K562 (cell line): ENCODE measurements around the gene TACR1. TPM values are rescaled to one million over a fixed set of nuclear protein-coding genes. Genes with fewer than 3 reads are reported as not detected.

Experiments used
- ATAC-seq: fragments of 200-7000 bp; cut with Tn5 transposase; 3 replicates; pipeline ENCODE4 v1.9.1; 2020; ENCODE audit warnings: moderate library complexity
- BruUV-seq: library from RNA; stranded (reverse); fragments of 400-500 nt; replicated peaks from 2 replicates; lab custom pipeline; 2021; lab: Mats Ljungman, UMichigan
- CTCF ChIA-PET: fragments of 300-600 bp; formaldehyde crosslinking; extraction: SDS; loops from one replicate; lab custom pipeline; 2021; ENCODE audit warnings: low intra/inter-chr PET ratio; lab: Yijun Ruan, JAX
- POLR2A ChIA-PET: fragments of 300-600, 350-650 bp; sonication (Branson Sonifier 250); formaldehyde crosslinking; extraction: SDS; loops from one replicate; lab custom pipeline; 2021; ENCODE audit warnings: antibody characterized with exemption, inconsistent platforms; lab: Yijun Ruan, JAX
- DNase-seq, 4 experiments: peaks; one replicate each; pipeline versions ENCODE4 v3.0.0 to v3.0.0-alpha.2; 2011 to 2018; ENCODE audit warnings: low spot score in 3 of 4, mixed read lengths in 3 of 4; ENCODE audit errors: extremely low read depth in 1 of 4
- FAIRE-seq: peaks from 2 replicates; lab custom pipeline; 2011; peaks lifted over from hg19 to GRCh38; lab: Jason Lieb, UNC
- H2AFZ ChIP-seq: 2 replicates; pipeline ENCODE4 v1.6.0; 2011; ENCODE audit warnings: low read depth, low read length, control low read depth, inconsistent platforms
- H3K27ac ChIP-seq: fragments of 200-600 bp; 3 replicates; pipeline ENCODE4 v1.8.0; 2011; ENCODE audit warnings: low read depth, mild to moderate bottlenecking, control low read depth, inconsistent platforms, low read length, moderate library complexity, mixed read lengths; ENCODE audit errors: extremely low read depth
- H3K27me3 ChIP-seq, 2 experiments: fragments of 300-600 bp in 1 of 2; 2 replicates in 1 of 2; 3 replicates in 1 of 2; pipeline versions ENCODE4 v1.6.0 to v1.8.0; 2011; ENCODE audit warnings: inconsistent platforms in 2 of 2, low read length in 2 of 2, mild to moderate bottlenecking in 1 of 2, mixed read lengths in 1 of 2, moderate library complexity in 1 of 2; ENCODE audit not compliant: control insufficient read depth in 2 of 2, insufficient read depth in 2 of 2
- H3K36me3 ChIP-seq: fragments of 300-600 bp; 3 replicates; pipeline ENCODE4 v1.8.0; 2011; ENCODE audit warnings: mild to moderate bottlenecking, low read length, inconsistent platforms; ENCODE audit not compliant: control insufficient read depth, insufficient read depth
- H3K4me1 ChIP-seq, 2 experiments: fragments of 200-600 bp in 1 of 2; replicated peaks in 1 of 2; 2 replicates in 1 of 2; 3 replicates in 1 of 2; pipeline versions ENCODE4 v1.5.1 to v1.8.0; 2011; ENCODE audit warnings: inconsistent platforms in 2 of 2, low read length in 2 of 2, mild to moderate bottlenecking in 1 of 2, mixed read lengths in 1 of 2, moderate library complexity in 1 of 2; ENCODE audit not compliant: control insufficient read depth in 2 of 2, insufficient read depth in 2 of 2
- H3K4me2 ChIP-seq: 2 replicates; pipeline ENCODE4 v1.6.1; 2011; ENCODE audit warnings: low read length, control low read depth, inconsistent platforms, mixed read lengths; ENCODE audit not compliant: insufficient read depth
- H3K4me3 ChIP-seq: fragments of 200-600 bp; sonication (generic), shearing (Covaris generic); 2 replicates; pipeline ENCODE4 v1.5.1; 2016; ENCODE audit warnings: control low read depth, inconsistent platforms
- H3K79me2 ChIP-seq: fragments of 200-600 bp; 3 replicates; pipeline ENCODE4 v1.8.0; 2011; ENCODE audit warnings: low read length, inconsistent platforms; ENCODE audit not compliant: control insufficient read depth, insufficient read depth
- H3K9ac ChIP-seq, 2 experiments: 2 replicates each; pipeline versions ENCODE4 v1.6.0 to v1.6.1; 2011; ENCODE audit warnings: low read depth in 2 of 2, low read length in 2 of 2, control low read depth in 1 of 2, inconsistent platforms in 1 of 2, mild to moderate bottlenecking in 1 of 2, mixed read lengths in 1 of 2; ENCODE audit not compliant: insufficient read depth in 1 of 2
- H3K9me1 ChIP-seq: one replicate; pipeline ENCODE4 v1.6.0; 2011; ENCODE audit warnings: inconsistent platforms, mild to moderate bottlenecking, low read length, moderate library complexity; ENCODE audit not compliant: control insufficient read depth, insufficient read depth
- H3K9me3 ChIP-seq: replicated peaks from 2 replicates; pipeline ENCODE4 v1.5.1; 2011; ENCODE audit warnings: low read depth, low read length, inconsistent platforms; ENCODE audit not compliant: control insufficient read depth, insufficient read depth
- H4K20me1 ChIP-seq: replicated peaks from 2 replicates; pipeline ENCODE4 v1.6.1; 2011; ENCODE audit warnings: low read length, inconsistent platforms, mixed read lengths; ENCODE audit not compliant: control insufficient read depth, insufficient read depth
- CHD7 ChIP-seq: fragments of 200-600 bp; sonication (generic); IDR thresholded peaks from one replicate; pipeline ENCODE4 v1.6.1; 2012; ENCODE audit warnings: mild to moderate bottlenecking, low read depth, low read length, inconsistent platforms
- EGR1 ChIP-seq: fragments of 450-650 bp; conservative IDR thresholded peaks from 2 replicates; pipeline ENCODE4 v1.6.1; 2017; ENCODE audit warnings: mild to moderate bottlenecking
- MEIS2 ChIP-seq: fragments of 450-650 bp; IDR thresholded peaks from 2 replicates; pipeline ENCODE4 v1.6.1; 2014; ENCODE audit warnings: mild to moderate bottlenecking; ENCODE audit not compliant: partially characterized antibody
- RBM22 ChIP-seq: fragments of 200-400 bp; formaldehyde crosslinking; IDR thresholded peaks from 2 replicates; pipeline ENCODE4 v1.6.1; 2018; ENCODE audit warnings: low read length, low read depth; ENCODE audit not compliant: poor library complexity, severe bottlenecking
- RBM25 ChIP-seq: fragments of 200-400 bp; formaldehyde crosslinking; IDR thresholded peaks from 2 replicates; pipeline ENCODE4 v1.6.1; 2018; ENCODE audit warnings: low read length, low read depth, moderate library complexity; ENCODE audit not compliant: severe bottlenecking
- SREBF2 ChIP-seq: sonication (generic); formaldehyde crosslinking; IDR thresholded peaks from 2 replicates; pipeline ENCODE4 v1.4.0; 2020; ENCODE audit warnings: mild to moderate bottlenecking, missing genetic modification reagents
- TCF7 ChIP-seq: sonication (generic); IDR thresholded peaks from 2 replicates; pipeline ENCODE4 v1.6.1; 2016; ENCODE audit warnings: antibody characterized with exemption, borderline replicate concordance
- TGIF2 ChIP-seq: sonication (generic); formaldehyde crosslinking; IDR thresholded peaks from 2 replicates; pipeline ENCODE4 v1.8.1; 2022; ENCODE audit warnings: mild to moderate bottlenecking, missing genetic modification reagents, moderate library complexity
- WHSC1 ChIP-seq: IDR thresholded peaks from one replicate; pipeline ENCODE4 v1.6.1; 2012; ENCODE audit warnings: low read length, control low read depth, inconsistent platforms
- ZBTB7A ChIP-seq: IDR thresholded peaks from 2 replicates; pipeline ENCODE4 v1.6.1; 2011; ENCODE audit warnings: low read depth, mild to moderate bottlenecking, low read length, moderate library complexity, borderline replicate concordance; ENCODE audit not compliant: control insufficient read depth
- ZNF780A ChIP-seq: fragments of 250-450 bp; sonication (Bioruptor Pico); IDR thresholded peaks from 2 replicates; pipeline ENCODE4 v1.5.0; 2021; ENCODE audit warnings: mild to moderate bottlenecking
- WGBS: fragments of 100-300 bp; shearing (Covaris generic); methylation state at CpG from one replicate; pipeline ENCODE4 v1.1.6; 2016; ENCODE audit warnings: low coverage, mixed read lengths; ENCODE audit not compliant: insufficient coverage; ENCODE audit errors: missing lambda C conversion rate; 5-methylcytosine and 5-hydroxymethylcytosine counted together
- in situ Hi-C: fragments of 300-500 bp; cut with MboI; formaldehyde crosslinking; loops from 4 replicates; pipeline ENCODE4 v1.15.0; 2018; ENCODE audit warnings: inconsistent platforms, mixed read lengths
- intact Hi-C: fragments of 100-400 bp; cut with micrococcal nuclease; formaldehyde crosslinking; loops from 2 replicates; pipeline ENCODE4 v1.14.2; 2022
- polyA plus RNA-seq, 8 experiments: library from polyadenylated mRNA; depleted of rRNA in 4 of 8; stranded (reverse) in 5 of 8; unstranded in 3 of 8; fragments of >200 nt; fragmentation: Nextera tagmentation in 2 of 8; fragmentation: Illumina TruSeq in 1 of 8; extraction: Ambion mirVana in 2 of 8; extraction: Trizol in 1 of 8; gene quantifications; 2 replicates each; pipeline versions ENCODE4 v1.2.1 to v1.2.3, GENCODE V29; 2011 to 2014; ENCODE audit warnings: inconsistent platforms in 1 of 8, missing spikeins in 1 of 8
- total RNA-seq, 7 experiments: library from RNA; depleted of rRNA in 6 of 7; stranded (reverse); fragments of >200 nt in 6 of 7; fragmentation: Illumina TruSeq in 2 of 7; extraction: Trizol in 2 of 7; gene quantifications; 2 replicates each; pipeline versions ENCODE4 v1.2.1 to v1.2.3, GENCODE V29; 2011 to 2021; ENCODE audit warnings: low replicate concordance in 1 of 7

Gene TACR1
- total and polyA plus RNA-seq, 9 of the 15 experiments (the other 6 are each of a cell fraction or from before 2014, with no cell fraction given) = not detected

DNA sequence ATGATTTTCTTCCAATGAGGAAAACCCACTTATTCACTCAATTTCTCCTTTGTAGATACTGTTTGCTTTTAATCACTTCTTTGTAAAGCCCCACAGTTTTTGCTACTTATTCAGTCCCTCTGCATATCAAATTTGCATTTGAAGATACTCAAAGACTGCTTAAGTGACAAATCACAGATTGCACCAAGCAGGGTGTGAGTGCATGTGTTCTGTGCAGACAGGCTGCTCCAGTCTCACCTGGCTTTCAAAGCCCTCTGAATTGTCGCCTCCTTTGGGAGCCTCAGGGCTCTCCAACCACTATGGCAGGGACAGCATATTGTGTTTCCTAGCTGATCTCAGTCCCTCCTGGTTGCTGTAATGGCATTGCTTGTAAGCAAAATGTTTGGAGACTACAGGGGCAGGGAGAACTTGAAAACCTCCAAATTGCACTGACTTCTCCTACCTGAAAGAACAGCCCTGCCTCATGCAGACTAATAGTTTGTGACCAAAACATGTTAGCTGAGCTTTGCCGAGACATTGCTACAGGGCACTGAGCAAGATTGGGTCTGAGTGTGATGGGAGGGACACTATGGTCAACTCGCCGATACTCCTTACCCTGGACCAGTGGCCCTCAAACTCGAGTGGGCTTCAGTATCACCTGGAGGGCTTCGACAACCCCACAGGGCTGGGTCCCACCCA is 144.0 kb downstream of the TACR1 start:
- ATAC-seq (no peak), DNase-seq (no peak), FAIRE-seq (no peak)
- CTCF ChIA-PET = no interaction called here
- Histone ChIP-seq H3K27me3 (peaks cover 4 to 14% of the 10 kb centered on the region in 2 experiments; a peak in 3 of 5 replicates), H3K9me1 (no peaks in the 10 kb centered on the region), H3K36me3 (no peaks in the 10 kb centered on the region), H3K9ac (no peak overlapping the region), H3K79me2 (no peaks in the 10 kb centered on the region), H3K27ac (no peak overlapping the region), H3K4me3 (no peak overlapping the region), H3K9me3 (no peaks in the 10 kb centered on the region), H4K20me1 (no peaks in the 10 kb centered on the region), H3K4me1 (no peaks in the 10 kb centered on the region), H2AFZ (no peak overlapping the region), H3K4me2 (no peak overlapping the region)
- WGBS = 0% methylated on average over 6 of the region's 6 CpGs
- BruUV-seq = no TSS peak
- in situ Hi-C loops = loop anchor here (5.0 to 25.0 kb wide), 2 partner anchors 138 to 557 kb away; no protein-coding TSS in a partner anchor
- POLR2A ChIA-PET = no interaction called here
- intact Hi-C loops = no loop called here
- no peak for TF ChIP-seq WHSC1
- TF ChIP-seq RBM25 = no peak
- no peak for TF ChIP-seq TCF7
- TF ChIP-seq ZNF780A (CRISPR knock-in tag) = no peak
- no peak for TF ChIP-seq TGIF2 (CRISPR knock-in tag)
- TF ChIP-seq SREBF2 (CRISPR knock-in tag) = no peak
- TF ChIP-seq EGR1 = no peak
- TF ChIP-seq MEIS2 = no peak
- TF ChIP-seq ZBTB7A = no peak
- TF ChIP-seq RBM22 = no peak
- TF ChIP-seq CHD7 = no peak
